Loucy (cell line): ENCODE measurements around the gene RPGRIP1L.

ENCODE experiments used
- CTCF ChIP-seq: fragments of 200-600 bp; sonication (generic); conservative IDR thresholded peaks from 2 replicates; pipeline ENCODE4 v1.5.1; 2014; ENCODE audit warnings: mild to moderate bottlenecking, antibody characterized with exemption, low read length
- EZH2phosphoT487 ChIP-seq: fragments of 200-600 bp; IDR thresholded peaks from 2 replicates; pipeline ENCODE4 v1.6.1; 2018; ENCODE audit warnings: antibody characterized with exemption, mild to moderate bottlenecking, moderate library complexity, borderline replicate concordance

- TF ChIP-seq CTCF (no peak), EZH2phosphoT487 (no peak)
Measured at GRCh38 chr16:53605356-53605755, 98.3 kb downstream of the RPGRIP1L start.
